AG09309 (cell line): ENCODE results near the gene SV2A.

Experiments
- DNase-seq: peaks from one replicate; pipeline ENCODE4 v3.0.0-alpha.2; 2010; ENCODE audit warnings: low read depth
- H3K4me3 ChIP-seq: 2 replicates; pipeline ENCODE4 v1.5.1; 2011; ENCODE audit warnings: mild to moderate bottlenecking, low read depth, low read length, moderate library complexity; ENCODE audit not compliant: control insufficient read depth
- CTCF ChIP-seq: IDR thresholded peaks from 2 replicates; pipeline ENCODE4 v1.5.1; 2011; ENCODE audit warnings: mild to moderate bottlenecking, low read depth, low read length, inconsistent platforms; ENCODE audit not compliant: insufficient read depth, control insufficient read depth; ENCODE audit errors: missing control alignments

SV2A gene

GRCh38 chr1:149937759-149938158 lies 20.1 kb upstream of the SV2A start:
- TF ChIP-seq CTCF, result no peak
- no peak overlapping the region for H3K4me3 ChIP-seq
- DNase-seq, result no peak

- peak overlapping the region; percentile 94 for H3K4me3 ChIP-seq
- DNase-seq, result no peak
- no peak for TF ChIP-seq CTCF
Observed at GRCh38 chr1:149936992-149937705, 19.5 kb upstream of the SV2A start.

GRCh38 chr1:149936170-149936991 lies 18.7 kb upstream of the SV2A start, which contains the start of gene MTMR11:
Gene MTMR11, minus strand, starts transcription at chr1:149936879. Its CDS starts 232 bp downstream, at chr1:149936647.
- peak within 1 kb of the TSS; percentile 94 for H3K4me3 ChIP-seq

GRCh38 chr1:149934356-149934755 lies 16.7 kb upstream of the SV2A start:
- DNase-seq, result no peak
- no peak for TF ChIP-seq CTCF
- H3K4me3 ChIP-seq, result no peak overlapping the region

More at GRCh38 chr1:149936170-149936991, 18.7 kb upstream of the SV2A start, which contains the start of gene MTMR11:
- DNase-seq, result no peak
- TF ChIP-seq CTCF, result no peak

- no peak overlapping the region for H3K4me3 ChIP-seq
- TF ChIP-seq CTCF, result no peak
- no peak for DNase-seq
Observed at GRCh38 chr1:149933208-149933607, 15.6 kb upstream of the SV2A start.

GRCh38 chr1:149932474-149932873 lies 14.8 kb upstream of the SV2A start:
- no peak for TF ChIP-seq CTCF
- no peak overlapping the region for H3K4me3 ChIP-seq
- DNase-seq, result no peak
